Measurements from ENCODE around the gene FAM20C. TPM values are rescaled to one million over a fixed set of nuclear protein-coding genes. Genes with fewer than 3 reads are reported as not detected.

FAM20C gene
- total RNA-seq, 1 donor from 2014 or later, result 18.5 TPM

DNA sequence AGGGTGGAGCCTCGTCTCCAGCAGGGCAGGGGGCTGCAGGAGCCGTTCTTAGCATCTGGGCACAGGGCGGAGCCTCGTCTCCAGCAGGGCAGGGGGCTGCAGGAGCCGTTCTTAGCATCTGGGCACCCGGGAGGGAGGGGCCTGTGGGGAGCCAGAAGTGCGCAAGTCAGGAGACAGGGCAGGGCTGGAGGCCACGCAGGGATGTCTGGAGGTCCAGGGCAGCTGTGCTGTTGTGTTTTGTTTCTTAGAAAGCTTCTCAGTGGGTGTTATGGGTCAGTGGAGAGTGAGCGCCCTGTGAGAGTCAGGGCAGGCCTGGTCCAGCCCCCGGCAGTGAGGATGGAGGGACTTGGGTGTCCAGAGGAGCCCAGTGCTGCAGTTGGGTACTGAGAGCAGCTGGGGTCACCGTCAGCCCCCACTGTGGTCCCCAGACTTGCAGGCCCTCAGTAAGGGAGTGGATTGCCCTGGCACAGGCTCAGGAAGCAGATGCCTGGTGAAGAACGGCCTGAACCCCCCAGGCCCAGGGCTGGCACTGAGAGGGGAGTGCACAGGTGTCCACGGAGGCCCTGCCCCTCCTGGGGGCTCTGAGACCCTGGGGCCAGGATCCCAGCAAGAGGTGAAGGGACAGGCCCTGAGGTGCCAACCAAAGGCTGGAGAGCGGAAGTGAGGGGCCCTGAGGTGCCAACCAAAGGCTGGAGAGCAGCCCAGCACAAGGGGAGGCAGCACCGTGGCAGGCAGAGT lies 29.8 kb downstream of the FAM20C start:
- DNase-seq (ENCODE audit: extremely low read depth, low read depth, low spot score), result no peak

GRCh38 chr7:222716-223041 lies 30.3 kb downstream of the FAM20C start:
- DNase-seq (ENCODE audit: extremely low read depth, low read depth, low spot score), result no peak

DNA sequence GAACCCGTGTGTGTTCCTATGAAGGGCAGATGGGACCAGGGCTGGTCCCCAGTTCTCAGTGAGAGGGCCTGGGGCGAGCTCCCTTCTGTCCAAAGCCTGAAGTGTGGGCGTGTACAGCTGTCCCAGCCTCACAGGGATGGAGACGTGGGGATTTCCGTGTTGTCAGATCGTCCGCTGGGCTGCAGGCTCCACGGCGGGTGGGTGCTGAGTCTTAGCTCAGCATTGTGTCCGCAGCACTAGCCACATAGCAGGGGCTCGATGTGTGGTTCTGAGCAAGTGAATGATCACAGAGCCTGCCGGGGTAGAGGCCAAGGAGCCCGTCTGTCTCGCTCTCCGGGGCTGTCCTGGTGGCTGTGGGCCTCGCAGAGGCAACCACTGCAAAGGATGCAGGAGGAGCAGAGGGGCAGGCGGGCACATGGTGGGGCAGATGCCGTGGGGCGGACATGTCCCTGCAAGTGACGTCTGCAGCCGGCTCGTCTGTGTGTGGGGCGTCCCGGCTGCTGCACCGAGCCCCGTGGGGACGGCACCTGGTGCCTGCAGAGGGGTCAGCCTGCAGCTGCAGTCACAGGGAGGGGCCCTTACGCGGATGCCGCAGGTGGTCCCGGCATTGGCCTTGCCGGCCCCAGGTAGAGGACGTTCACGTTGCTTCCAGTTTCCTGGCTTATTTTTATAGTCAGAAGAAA lies 30.9 kb downstream of the FAM20C start:
- DNase-seq (ENCODE audit: extremely low read depth, low read depth, low spot score), result no peak

DNA sequence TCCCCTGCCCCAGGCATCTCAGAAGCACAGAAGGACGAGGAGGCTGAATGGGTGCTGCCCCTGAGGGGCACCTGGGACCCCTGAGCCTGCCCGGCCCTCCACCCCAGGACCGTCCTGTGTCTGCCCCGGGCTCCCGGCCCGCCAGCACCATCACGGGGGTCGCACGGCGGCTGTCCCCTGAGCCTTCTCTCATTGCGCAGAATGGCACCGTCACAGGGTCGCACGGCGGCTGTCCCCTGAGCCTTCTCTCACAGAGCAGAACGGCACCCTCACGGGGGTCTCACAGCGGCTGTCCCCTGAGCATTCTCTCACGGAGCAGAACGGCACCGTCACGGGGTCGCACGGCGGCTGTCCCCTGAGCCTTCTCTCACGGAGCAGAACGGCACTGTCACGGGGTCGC lies 31.5 kb downstream of the FAM20C start:
- no peak for DNase-seq (ENCODE audit: extremely low read depth, low read depth, low spot score)

DNA sequence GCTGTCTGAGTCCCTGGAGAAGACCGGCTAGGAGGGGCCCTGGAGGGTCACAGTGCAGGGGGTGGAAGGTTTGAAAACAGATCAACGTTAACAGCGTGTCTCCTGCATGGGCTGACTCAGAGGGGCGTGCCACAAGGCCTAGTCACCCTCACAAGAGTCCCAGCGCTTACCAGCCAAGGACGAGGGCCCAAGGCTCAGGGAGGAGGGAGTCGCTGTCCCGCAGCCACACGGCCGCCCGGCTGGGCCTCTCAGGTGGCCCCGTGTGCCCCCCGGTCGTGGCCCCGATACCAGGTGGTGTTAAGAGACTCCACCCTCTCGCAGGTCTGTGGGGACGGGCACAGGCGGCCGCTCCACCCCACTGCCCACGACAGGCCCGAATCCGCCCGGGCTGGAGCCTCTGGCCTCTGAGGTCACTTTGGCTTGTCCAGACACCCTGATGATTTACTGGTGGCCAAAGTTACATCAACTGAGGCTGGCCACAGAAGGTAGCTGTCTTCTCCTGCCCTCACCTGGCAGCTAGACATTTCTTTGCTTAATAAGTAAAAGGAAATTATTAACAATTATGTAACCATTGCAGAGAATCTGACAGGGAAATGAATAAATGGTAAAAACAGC lies 34.0 kb downstream of the FAM20C start:
- no peak for DNase-seq (ENCODE audit: extremely low read depth, low read depth, low spot score)

- DNase-seq (ENCODE audit: extremely low read depth, low read depth, low spot score), result no peak
Measured at GRCh38 chr7:227926-228325, 35.6 kb downstream of the FAM20C start.

- no peak for DNase-seq (ENCODE audit: extremely low read depth, low read depth, low spot score)
Measured at GRCh38 chr7:228610-229009, 36.2 kb downstream of the FAM20C start.

DNA sequence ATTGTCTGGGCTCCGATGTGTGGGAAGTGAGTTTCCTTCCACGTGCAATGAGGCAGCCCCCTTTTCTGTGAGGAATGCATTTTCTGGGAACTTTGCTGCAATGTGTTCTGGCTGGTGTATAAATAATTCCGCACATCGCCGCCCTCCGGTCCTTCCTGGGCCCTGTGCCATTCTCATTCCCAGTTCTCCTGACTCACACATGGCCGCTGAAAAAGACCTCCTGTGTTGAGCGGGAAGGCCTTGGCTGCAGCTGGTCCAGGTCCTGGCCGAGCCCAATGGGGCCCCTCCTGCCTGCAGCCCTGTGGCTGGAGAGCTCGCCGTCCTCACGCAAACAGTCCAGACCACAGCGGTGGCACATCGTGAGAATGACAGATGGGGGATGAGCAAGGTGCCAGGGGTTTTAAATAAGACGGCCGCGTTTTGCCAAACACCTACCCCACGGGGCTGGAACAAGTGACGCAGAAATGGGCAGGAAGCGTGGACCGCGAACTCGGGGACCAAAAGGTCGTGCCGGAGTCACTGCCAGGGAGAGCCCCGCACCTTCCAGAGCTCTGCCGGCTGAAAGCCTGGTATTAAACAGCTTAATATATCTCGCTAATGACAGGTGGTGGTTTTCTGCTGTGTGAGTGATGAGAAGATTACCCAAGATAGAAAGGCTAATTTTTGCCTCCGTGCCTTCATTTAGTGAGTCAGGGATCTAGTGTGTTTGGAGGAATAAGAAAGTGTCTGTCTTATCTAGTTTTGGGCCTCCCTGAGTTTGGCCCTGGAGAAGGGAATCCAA lies 37.0 kb downstream of the FAM20C start:
- DNase-seq (ENCODE audit: extremely low read depth, low read depth, low spot score), result no peak

DNA sequence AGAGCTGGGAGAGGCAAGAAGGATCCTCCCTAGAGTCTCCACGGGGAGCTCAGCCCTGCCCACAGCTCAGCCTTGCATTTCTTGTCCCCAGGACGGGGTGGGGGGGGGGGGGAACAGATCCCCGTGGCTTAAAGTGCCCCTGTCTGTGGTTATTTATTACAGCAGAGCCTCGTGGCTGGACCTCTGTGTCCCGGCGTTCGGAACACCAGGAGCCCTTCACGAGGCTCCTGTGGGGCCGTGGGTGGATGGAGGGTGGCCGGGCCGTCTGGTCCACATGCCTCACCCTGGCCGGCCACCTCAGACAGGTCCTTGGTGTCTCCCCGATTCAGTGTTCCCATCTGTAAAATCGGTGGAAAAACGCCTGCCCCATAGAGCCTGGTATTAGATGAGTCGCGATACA lies 37.9 kb downstream of the FAM20C start:
- DNase-seq (ENCODE audit: extremely low read depth, low read depth, low spot score), result no peak

DNA sequence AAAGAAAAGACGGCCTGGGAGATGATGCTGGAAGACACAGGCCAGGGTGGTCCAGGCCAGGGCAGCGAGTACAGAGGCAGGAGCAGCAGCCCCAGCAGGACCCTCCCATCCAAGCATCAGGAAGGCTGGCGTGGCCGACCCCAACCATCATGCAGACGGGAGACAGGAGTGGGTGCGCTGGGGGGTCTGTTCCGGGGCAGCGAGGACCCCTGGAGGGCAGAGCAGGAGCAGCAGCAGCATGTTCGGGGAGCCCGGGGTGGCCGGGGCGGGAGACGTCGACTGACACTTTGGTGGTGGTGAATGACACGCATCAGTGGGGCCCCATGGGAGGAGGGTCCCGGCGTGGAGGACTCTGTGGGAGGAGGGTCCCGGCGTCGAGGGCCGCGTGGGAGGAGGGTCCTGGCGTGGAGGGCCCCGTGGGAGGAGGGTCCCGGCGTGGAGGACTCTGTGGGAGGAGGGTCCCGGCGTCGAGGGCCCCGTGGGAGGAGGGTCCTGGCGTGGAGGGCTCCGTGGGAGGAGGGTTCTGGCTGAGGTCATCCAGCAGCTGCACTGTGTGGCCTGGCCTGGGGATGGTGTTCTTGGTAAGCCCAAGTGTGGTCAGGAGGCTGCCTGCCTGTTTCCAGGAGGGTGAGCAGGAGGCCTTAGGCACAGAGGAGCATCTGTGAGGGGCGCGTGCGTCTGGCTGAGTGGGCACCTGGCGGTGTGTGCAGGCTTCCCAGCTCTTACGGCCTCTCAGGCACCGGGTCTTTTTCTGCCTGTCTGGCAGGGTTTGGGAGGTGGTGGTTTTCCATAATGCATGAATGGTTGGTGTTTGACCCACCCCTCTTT lies 38.9 kb downstream of the FAM20C start:
- DNase-seq (ENCODE audit: extremely low read depth, low read depth, low spot score), result no peak

- no peak for DNase-seq (ENCODE audit: extremely low read depth, low read depth, low spot score)
Measured at GRCh38 chr7:231858-232246, 39.5 kb downstream of the FAM20C start.

DNA sequence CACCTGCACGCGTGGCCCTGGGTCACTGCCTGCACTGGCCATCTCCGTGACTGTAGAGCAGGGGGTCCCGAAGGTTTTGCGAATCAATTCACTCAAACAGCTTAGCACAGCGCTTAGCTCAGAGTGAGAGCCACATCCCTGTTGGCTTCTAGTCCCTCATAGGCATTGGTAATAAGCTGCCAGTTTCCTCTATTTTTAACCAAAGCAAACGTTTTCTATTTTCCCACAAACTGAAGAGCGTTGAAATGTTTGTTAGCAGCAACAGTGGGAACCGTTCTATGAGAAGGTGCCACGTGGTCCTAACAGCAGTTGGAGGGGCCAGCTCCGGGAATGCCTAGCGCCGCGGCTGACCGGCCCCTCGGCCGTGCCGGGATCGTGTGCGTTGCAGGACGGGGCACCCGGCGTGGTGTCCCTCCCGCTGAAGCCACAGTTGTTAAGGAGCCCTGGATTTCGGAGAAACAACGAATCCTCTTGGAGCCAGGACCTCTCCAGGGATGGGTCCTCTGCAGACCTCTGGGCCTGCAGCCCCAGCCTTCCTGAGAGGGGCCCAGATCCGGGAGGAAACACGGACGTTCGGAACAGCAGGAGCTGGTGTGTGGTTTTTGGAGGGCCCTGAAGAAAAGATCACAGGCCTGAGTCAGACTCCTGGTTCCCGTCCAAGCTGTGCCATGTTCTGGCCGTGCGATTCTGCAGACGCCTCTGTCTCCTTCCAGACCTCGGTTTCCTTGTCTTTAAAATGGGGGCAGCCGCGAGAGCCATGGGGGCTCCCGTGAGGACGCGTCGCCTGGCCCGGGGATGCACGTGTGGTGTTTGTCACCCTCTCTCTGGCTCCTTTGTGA lies 40.3 kb downstream of the FAM20C start:
- DNase-seq (ENCODE audit: extremely low read depth, low read depth, low spot score), result no peak

- no peak for DNase-seq (ENCODE audit: extremely low read depth, low read depth, low spot score)
Measured at GRCh38 chr7:233249-234035, 41.1 kb downstream of the FAM20C start.

- DNase-seq (ENCODE audit: extremely low read depth, low read depth, low spot score), result no peak
Measured at GRCh38 chr7:234051-234707, 41.8 kb downstream of the FAM20C start.

GRCh38 chr7:234708-235553 lies 42.6 kb downstream of the FAM20C start:
- no peak for DNase-seq (ENCODE audit: extremely low read depth, low read depth, low spot score)

DNA sequence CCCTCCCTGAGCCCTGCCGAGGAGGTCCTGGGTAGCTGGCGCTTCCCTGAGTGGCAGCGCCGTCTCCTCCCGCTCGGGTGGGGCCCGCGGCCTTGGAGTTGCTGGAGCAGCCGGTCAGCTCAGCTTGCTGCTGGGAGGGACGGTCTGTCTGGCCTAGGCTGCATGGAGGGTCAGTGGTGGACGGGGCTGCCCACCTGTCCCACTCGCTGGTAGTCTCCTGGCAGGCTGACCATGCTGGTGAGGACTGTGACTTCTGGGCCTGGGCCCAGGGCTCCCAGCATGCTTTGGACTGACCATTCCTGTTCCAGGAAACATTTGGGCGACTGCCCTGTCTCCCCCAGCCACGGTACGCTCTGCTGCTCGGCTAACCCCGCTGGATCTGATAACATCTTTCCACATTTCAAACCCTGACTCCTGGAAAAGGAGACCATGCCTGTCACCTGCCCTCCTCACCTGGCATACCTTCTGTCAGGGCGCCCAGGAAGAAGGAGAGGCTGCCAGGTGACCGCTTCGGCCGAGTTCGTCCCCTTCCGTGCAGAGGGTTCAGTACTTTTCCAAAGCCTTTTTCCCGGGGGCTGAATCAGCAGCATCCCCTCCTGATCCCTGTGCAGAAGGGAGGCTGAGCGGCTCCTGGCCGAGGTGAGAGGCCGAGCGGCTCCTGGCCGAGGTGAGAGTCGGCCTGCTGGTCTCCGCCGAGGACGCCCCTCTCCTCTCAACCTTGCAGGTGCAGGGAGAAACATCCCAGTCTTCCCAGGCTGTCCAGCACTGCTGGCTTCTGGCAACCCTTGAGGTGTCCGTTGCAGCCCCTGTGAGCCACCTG lies 43.4 kb downstream of the FAM20C start:
- DNase-seq (ENCODE audit: extremely low read depth, low read depth, low spot score), result no peak

DNA sequence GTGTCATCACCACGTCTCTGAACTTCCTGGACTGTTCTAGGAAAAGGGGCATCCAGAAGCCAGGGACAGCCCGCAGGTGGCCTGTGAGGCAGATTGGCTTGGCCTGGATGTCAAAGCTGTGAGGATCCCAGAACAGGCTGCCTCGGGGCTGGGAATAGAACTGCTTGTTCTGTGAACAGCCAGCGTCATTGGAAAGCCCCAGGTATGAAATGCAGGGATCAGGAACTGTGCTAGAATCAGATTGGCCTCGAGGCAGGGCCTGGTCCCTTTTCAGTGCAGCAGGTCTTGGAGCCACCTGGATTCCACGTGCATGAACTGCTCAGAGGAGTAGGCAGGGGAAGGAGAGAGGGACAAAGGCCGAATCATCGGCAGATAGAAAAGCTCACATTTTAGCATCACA lies 44.6 kb downstream of the FAM20C start:
- no peak for DNase-seq (ENCODE audit: extremely low read depth, low read depth, low spot score)
